HepG2 (cell line): Measurements from ENCODE around the gene MSMP. TPM values are rescaled to one million over a fixed set of nuclear protein-coding genes. Genes with fewer than 3 reads are reported as not detected.

Experiments
- CC2D1A ChIP-seq: sonication (generic); formaldehyde crosslinking; IDR thresholded peaks from 2 replicates; pipeline ENCODE4 v1.8.1; 2023; ENCODE audit warnings: mild to moderate bottlenecking, missing genetic modification reagents
- ETV6 ChIP-seq: sonication (generic); formaldehyde crosslinking; conservative IDR thresholded peaks from 2 replicates; pipeline ENCODE4 v1.4.0; 2020; ENCODE audit warnings: missing genetic modification reagents
- EZH2 ChIP-seq: conservative IDR thresholded peaks from 2 replicates; pipeline ENCODE4 v1.6.1; 2012; ENCODE audit warnings: mild to moderate bottlenecking, low read depth, low read length, moderate library complexity
- FOXO1 ChIP-seq: sonication (generic); formaldehyde crosslinking; IDR thresholded peaks from 2 replicates; pipeline ENCODE4 v1.4.0; 2020; ENCODE audit warnings: missing genetic modification reagents
- KLF15 ChIP-seq: sonication (generic); formaldehyde crosslinking; IDR thresholded peaks from 2 replicates; pipeline ENCODE4 v1.8.1; 2023; ENCODE audit warnings: borderline replicate concordance, mild to moderate bottlenecking, inconsistent platforms, missing genetic modification reagents, mixed read lengths
- MATR3 ChIP-seq: sonication (generic); formaldehyde crosslinking; IDR thresholded peaks from 2 replicates; pipeline ENCODE4 v1.4.0; 2020; ENCODE audit warnings: missing genetic modification reagents
- MED1 ChIP-seq: sonication (generic); formaldehyde crosslinking; IDR thresholded peaks from 2 replicates; pipeline ENCODE4 v1.4.0; 2020; ENCODE audit warnings: missing genetic modification reagents
- PHF21A ChIP-seq: sonication (generic); formaldehyde crosslinking; IDR thresholded peaks from 2 replicates; pipeline ENCODE4 v1.5.0; 2020; ENCODE audit warnings: mild to moderate bottlenecking, missing genetic modification reagents
- SCMH1 ChIP-seq: sonication (generic); formaldehyde crosslinking; IDR thresholded peaks from 2 replicates; pipeline ENCODE4 v1.9.0; 2021; ENCODE audit warnings: missing genetic modification reagents, mild to moderate bottlenecking, borderline replicate concordance
- SOX5 ChIP-seq: IDR thresholded peaks from 2 replicates; pipeline ENCODE4 v1.6.1; 2016; ENCODE audit warnings: borderline replicate concordance
- TEAD2 ChIP-seq: sonication (generic); formaldehyde crosslinking; IDR thresholded peaks from 2 replicates; pipeline ENCODE4 v1.9.0; 2021; ENCODE audit warnings: missing genetic modification reagents
- TRIM24 ChIP-seq: sonication (generic); formaldehyde crosslinking; IDR thresholded peaks from 2 replicates; pipeline ENCODE4 v1.8.0; 2022; ENCODE audit warnings: mild to moderate bottlenecking, missing genetic modification reagents
- YY1 ChIP-seq: IDR thresholded peaks from 2 replicates; pipeline ENCODE4 v1.6.1; 2011; ENCODE audit warnings: low read length, low read depth, moderate library complexity, mild to moderate bottlenecking; ENCODE audit not compliant: insufficient read depth, insufficient replicate concordance
- ZBTB38 ChIP-seq: sonication (generic); formaldehyde crosslinking; IDR thresholded peaks from 2 replicates; pipeline ENCODE4 v1.5.1; 2020; ENCODE audit warnings: mild to moderate bottlenecking, missing genetic modification reagents
- ZNF124 ChIP-seq: sonication (generic); formaldehyde crosslinking; IDR thresholded peaks from 2 replicates; pipeline ENCODE4 v1.4.0; 2020; ENCODE audit warnings: missing genetic modification reagents
- ZNF207 ChIP-seq: fragments of 450-650 bp; IDR thresholded peaks from 2 replicates; pipeline ENCODE4 v1.6.1; 2016; ENCODE audit warnings: antibody characterized with exemption, borderline replicate concordance
- ZNF225 ChIP-seq: sonication (generic); formaldehyde crosslinking; IDR thresholded peaks from 2 replicates; pipeline ENCODE4 v1.4.0; 2020; ENCODE audit warnings: mild to moderate bottlenecking, missing genetic modification reagents
- ZNF724P ChIP-seq: sonication (generic); formaldehyde crosslinking; IDR thresholded peaks from 2 replicates; pipeline ENCODE4 v1.8.0; 2022; ENCODE audit warnings: missing genetic modification reagents, borderline replicate concordance
- ZNF746 ChIP-seq: sonication (generic); formaldehyde crosslinking; IDR thresholded peaks from 2 replicates; pipeline ENCODE4 v1.8.0; 2022; ENCODE audit warnings: mild to moderate bottlenecking, missing genetic modification reagents
- ZNF841 ChIP-seq: sonication (generic); formaldehyde crosslinking; IDR thresholded peaks from 2 replicates; pipeline ENCODE4 v1.8.1; 2023; ENCODE audit warnings: missing genetic modification reagents, borderline replicate concordance
- polyA plus RNA-seq, 8 experiments: library from polyadenylated mRNA; depleted of rRNA in 3 of 8; stranded (reverse) in 7 of 8; unstranded in 1 of 8; fragments of >200 nt; fragmentation: Illumina TruSeq in 4 of 8; extraction: Trizol in 4 of 8; gene quantifications; 2 replicates each; pipeline versions ENCODE4 v1.2.1 to v1.2.3, GENCODE V29; 2011 to 2016; ENCODE audit warnings: low read depth in 4 of 8, missing spikeins in 1 of 8, mixed read lengths in 1 of 8; ENCODE audit not compliant: insufficient read depth in 1 of 8
- total RNA-seq, 5 experiments: library from RNA; depleted of rRNA; stranded (reverse); fragments of >200 nt; fragmentation: Illumina TruSeq; extraction: Trizol; gene quantifications; 2 replicates each; pipeline ENCODE4 v1.2.3, GENCODE V29; 2016; ENCODE audit warnings: low read depth in 1 of 5
- TF ChIP-seq, protein P1 (sequence below): sonication (generic); formaldehyde crosslinking; IDR thresholded peaks from 2 replicates; pipeline ENCODE4 v1.5.0; 2020; ENCODE audit warnings: missing genetic modification reagents
- TF ChIP-seq, protein P2 (sequence below): sonication (generic); formaldehyde crosslinking; IDR thresholded peaks from 2 replicates; pipeline ENCODE4 v1.4.0; 2020; ENCODE audit warnings: low read depth, mild to moderate bottlenecking, missing genetic modification reagents
- TF ChIP-seq, protein P3 (sequence below): IDR thresholded peaks from 2 replicates; pipeline ENCODE4 v1.6.1; 2016
- TF ChIP-seq, protein P4 (sequence below): IDR thresholded peaks from 2 replicates; pipeline ENCODE4 v1.6.1; 2018; ENCODE audit warnings: missing genetic modification reagents
- TF ChIP-seq, protein P5 (sequence below): sonication (generic); formaldehyde crosslinking; IDR thresholded peaks from 2 replicates; pipeline ENCODE4 v1.4.0; 2020; ENCODE audit warnings: missing genetic modification reagents, low read depth, mild to moderate bottlenecking, borderline replicate concordance

MSMP gene
- total and polyA plus RNA-seq, 2 of the 13 experiments (the other 11 are each of a cell fraction or from before 2014, with no cell fraction given), result 0.24 to 0.46 TPM

DNA sequence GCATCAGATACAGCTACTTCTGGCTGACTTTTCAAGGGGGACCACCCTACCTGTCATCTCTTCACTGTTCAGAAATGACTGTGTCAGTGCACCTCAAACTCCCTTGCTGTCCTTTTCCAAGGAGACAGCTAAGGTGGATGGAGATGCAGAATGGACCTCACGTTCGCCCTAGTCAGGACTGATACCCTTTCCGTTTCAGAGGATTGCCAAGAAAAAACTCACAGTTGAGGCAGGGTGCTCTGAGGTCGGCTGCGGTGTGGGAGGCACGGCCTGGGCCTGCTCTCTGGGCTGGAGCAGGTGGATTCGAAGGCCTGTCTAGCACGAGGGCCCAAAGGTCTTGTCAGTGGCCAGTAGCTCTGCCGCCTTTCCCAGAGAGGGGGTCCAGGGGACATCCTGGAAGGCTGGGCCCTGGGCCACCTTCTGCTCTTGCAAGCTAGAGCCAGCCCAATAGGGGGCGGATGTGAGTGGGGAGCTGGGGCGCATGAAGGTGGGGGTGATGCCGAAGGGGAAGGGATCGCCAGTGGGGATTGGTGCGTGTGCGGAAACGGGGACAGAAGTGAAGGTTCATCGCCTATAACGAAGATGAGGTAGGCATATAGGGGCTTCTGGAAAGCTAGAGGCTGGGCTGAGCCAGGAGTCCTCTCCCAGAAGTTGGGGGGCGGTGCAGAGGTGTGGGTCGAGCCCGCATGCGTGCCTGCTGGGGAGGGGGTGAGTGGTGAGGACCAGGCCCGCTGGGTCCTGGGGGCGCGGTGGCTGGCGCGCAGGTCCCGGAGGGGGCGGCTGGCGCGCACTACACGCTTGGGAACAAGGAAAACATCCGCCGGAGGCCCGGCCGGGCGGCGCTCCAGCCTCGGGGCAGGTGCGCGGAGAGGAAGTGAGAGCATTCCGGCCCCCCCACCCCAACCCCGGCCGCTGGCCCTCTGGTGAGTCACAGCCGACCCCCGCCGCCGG, 2.5 kb upstream of the MSMP start (continued):
- TF ChIP-seq, protein P1, sequence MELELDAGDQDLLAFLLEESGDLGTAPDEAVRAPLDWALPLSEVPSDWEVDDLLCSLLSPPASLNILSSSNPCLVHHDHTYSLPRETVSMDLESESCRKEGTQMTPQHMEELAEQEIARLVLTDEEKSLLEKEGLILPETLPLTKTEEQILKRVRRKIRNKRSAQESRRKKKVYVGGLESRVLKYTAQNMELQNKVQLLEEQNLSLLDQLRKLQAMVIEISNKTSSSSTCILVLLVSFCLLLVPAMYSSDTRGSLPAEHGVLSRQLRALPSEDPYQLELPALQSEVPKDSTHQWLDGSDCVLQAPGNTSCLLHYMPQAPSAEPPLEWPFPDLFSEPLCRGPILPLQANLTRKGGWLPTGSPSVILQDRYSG (CRISPR knock-in tag), result peak; percentile 86; the same call in 1 of the 2 replicates
- TF ChIP-seq ZNF746 (peak; percentile 65; the same call in 1 of the 2 replicates), MED1 (no peak; the same call in 1 of the 2 replicates), ZNF124 (CRISPR knock-in tag) (peak; percentile 43; the same call in 1 of the 2 replicates), CC2D1A (CRISPR knock-in tag) (no peak; the same call in 1 of the 2 replicates), MATR3 (CRISPR knock-in tag) (no peak), PHF21A (peak; percentile 53; the same call in 1 of the 2 replicates), YY1 (peak; percentile 14), KLF15 (CRISPR knock-in tag) (no peak), ETV6 (no peak), ZNF724P (CRISPR knock-in tag) (no peak), TRIM24 (CRISPR knock-in tag) (no peak), ZNF225 (CRISPR knock-in tag) (no peak), SCMH1 (CRISPR knock-in tag) (no peak), ZBTB38 (peak; percentile 19; the same call in 1 of the 2 replicates), EZH2 (no peak), ZNF207 (no peak), FOXO1 (no peak), SOX5 (CRISPR knock-in tag) (no peak), TEAD2 (no peak), ZNF841 (CRISPR knock-in tag) (no peak)
- TF ChIP-seq, protein P2, sequence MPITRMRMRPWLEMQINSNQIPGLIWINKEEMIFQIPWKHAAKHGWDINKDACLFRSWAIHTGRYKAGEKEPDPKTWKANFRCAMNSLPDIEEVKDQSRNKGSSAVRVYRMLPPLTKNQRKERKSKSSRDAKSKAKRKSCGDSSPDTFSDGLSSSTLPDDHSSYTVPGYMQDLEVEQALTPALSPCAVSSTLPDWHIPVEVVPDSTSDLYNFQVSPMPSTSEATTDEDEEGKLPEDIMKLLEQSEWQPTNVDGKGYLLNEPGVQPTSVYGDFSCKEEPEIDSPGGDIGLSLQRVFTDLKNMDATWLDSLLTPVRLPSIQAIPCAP (CRISPR knock-in tag), result 0 out of 2 replicates have a peak, but pooled peaks have one; percentile 48
- TF ChIP-seq, protein P3, sequence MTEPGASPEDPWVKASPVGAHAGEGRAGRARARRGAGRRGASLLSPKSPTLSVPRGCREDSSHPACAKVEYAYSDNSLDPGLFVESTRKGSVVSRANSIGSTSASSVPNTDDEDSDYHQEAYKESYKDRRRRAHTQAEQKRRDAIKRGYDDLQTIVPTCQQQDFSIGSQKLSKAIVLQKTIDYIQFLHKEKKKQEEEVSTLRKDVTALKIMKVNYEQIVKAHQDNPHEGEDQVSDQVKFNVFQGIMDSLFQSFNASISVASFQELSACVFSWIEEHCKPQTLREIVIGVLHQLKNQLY (CRISPR knock-in tag), result no peak; the same call in 1 of the 2 replicates
- TF ChIP-seq, protein P4, sequence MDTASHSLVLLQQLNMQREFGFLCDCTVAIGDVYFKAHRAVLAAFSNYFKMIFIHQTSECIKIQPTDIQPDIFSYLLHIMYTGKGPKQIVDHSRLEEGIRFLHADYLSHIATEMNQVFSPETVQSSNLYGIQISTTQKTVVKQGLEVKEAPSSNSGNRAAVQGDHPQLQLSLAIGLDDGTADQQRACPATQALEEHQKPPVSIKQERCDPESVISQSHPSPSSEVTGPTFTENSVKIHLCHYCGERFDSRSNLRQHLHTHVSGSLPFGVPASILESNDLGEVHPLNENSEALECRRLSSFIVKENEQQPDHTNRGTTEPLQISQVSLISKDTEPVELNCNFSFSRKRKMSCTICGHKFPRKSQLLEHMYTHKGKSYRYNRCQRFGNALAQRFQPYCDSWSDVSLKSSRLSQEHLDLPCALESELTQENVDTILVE (CRISPR knock-in tag), result peak; percentile 73
- TF ChIP-seq, protein P5, sequence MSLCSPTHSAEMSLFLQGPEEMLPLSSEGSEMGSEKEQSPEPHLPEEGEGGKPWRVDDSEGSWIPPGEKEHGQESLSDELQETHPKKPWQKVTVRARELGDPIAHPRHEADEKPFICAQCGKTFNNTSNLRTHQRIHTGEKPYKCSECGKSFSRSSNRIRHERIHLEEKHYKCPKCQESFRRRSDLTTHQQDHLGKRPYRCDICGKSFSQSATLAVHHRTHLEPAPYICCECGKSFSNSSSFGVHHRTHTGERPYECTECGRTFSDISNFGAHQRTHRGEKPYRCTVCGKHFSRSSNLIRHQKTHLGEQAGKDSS (CRISPR knock-in tag), result peak; percentile 79; the same call in 1 of the 2 replicates
